ENCODE results near the gene ZSWIM9. TPM values are rescaled to one million over a fixed set of nuclear protein-coding genes. Genes with fewer than 3 reads are reported as not detected.

ZSWIM9 gene
- total and polyA plus RNA-seq, 4 donors = 6.0 to 21.8 (median 9.7) TPM

- no peaks in the 10 kb centered on the region for H3K36me3 ChIP-seq (ENCODE audit: control insufficient read depth in 1 of 2, insufficient read depth in 2 of 2, low read length in 1 of 2)
- no peak overlapping the region for H3K4me3 ChIP-seq (ENCODE audit: low read length in 2 of 2)
- no peak overlapping the region for H3K27ac ChIP-seq (ENCODE audit: low read depth in 1 of 2, low read length in 2 of 2)
- 84 to 86% methylated on average over 5 of the region's 5 CpGs for WGBS, 2 donors
- H3K9me3 ChIP-seq (ENCODE audit: control insufficient read depth, low read length) = no peaks in the 10 kb centered on the region
- intact Hi-C loops (cut with DNase I) = no loop called here
- DNase-seq (no peak), ATAC-seq (ENCODE audit: low FRiP score) (no peak)
- no peaks in the 10 kb centered on the region for H3K4me1 ChIP-seq (ENCODE audit: control insufficient read depth in 1 of 2, insufficient read depth in 2 of 2, low read length in 2 of 2)
- H3K27me3 ChIP-seq (ENCODE audit: control insufficient read depth in 1 of 2, insufficient read depth in 2 of 2, low read length in 1 of 2) = no peaks in the 10 kb centered on the region
These were observed 75.6 kb downstream of the ZSWIM9 start for GRCh38 chr19:48246101-48246500.

- WGBS, 2 donors = 97% methylated on average over 3 of the region's 3 CpGs
- H3K27me3 ChIP-seq (ENCODE audit: control insufficient read depth in 1 of 2, insufficient read depth in 2 of 2, low read length in 1 of 2) = no peaks in the 10 kb centered on the region
- no peaks in the 10 kb centered on the region for H3K36me3 ChIP-seq (ENCODE audit: control insufficient read depth in 1 of 2, insufficient read depth in 2 of 2, low read length in 1 of 2)
- no peaks in the 10 kb centered on the region for H3K4me1 ChIP-seq (ENCODE audit: control insufficient read depth in 1 of 2, insufficient read depth in 2 of 2, low read length in 2 of 2)
- H3K9me3 ChIP-seq (ENCODE audit: control insufficient read depth, low read length) = no peaks in the 10 kb centered on the region
- no peak overlapping the region for H3K27ac ChIP-seq (ENCODE audit: low read depth in 1 of 2, low read length in 2 of 2)
- no peak for ATAC-seq (ENCODE audit: low FRiP score)
- no peak for DNase-seq
- intact Hi-C loops (cut with DNase I) = no loop called here
- no peak overlapping the region for H3K4me3 ChIP-seq (ENCODE audit: low read length in 2 of 2)
These were observed 76.7 kb downstream of the ZSWIM9 start for GRCh38 chr19:48247212-48247611.

Other genes with a start within 250 kb of the ZSWIM9 start
- gene BSPH1, start 178.5 kb upstream of the ZSWIM9 start, total RNA-seq = not detected
- gene BSPH1, start 178.5 kb upstream of the ZSWIM9 start, polyA plus RNA-seq = not detected
- not detected for gene ELSPBP1, start 176.0 kb upstream of the ZSWIM9 start, total RNA-seq
- gene ELSPBP1, start 176.0 kb upstream of the ZSWIM9 start, polyA plus RNA-seq = under 1 TPM in 1 of 2 donors, not detected in 1; 0.74 TPM
- gene CABP5, start 126.6 kb upstream of the ZSWIM9 start, total RNA-seq = not detected
- gene CABP5, start 126.6 kb upstream of the ZSWIM9 start, polyA plus RNA-seq = not detected
- 10 to 100 TPM; 19.8 to 60.1 TPM for gene PLA2G4C, start 59.9 kb upstream of the ZSWIM9 start, total RNA-seq
- 10 to 100 TPM in 1 of 2 donors, 1 to 10 TPM in 1; 6.8 to 45.8 TPM for gene PLA2G4C, start 59.9 kb upstream of the ZSWIM9 start, polyA plus RNA-seq
- 10 to 100 TPM; 11.3 to 16.0 TPM for gene LIG1, start 336 bp upstream of the ZSWIM9 start, total RNA-seq
- 10 to 100 TPM in 1 of 2 donors, 1 to 10 TPM in 1; 3.4 to 33.7 TPM for gene LIG1, start 336 bp upstream of the ZSWIM9 start, polyA plus RNA-seq
- 100 to 1,000 TPM in 1 of 2 donors, 10 to 100 TPM in 1; 46.5 to 116 TPM for gene CARD8, start 85.2 kb downstream of the ZSWIM9 start, total RNA-seq
- gene CARD8, start 85.2 kb downstream of the ZSWIM9 start, polyA plus RNA-seq = 10 to 100 TPM in 1 of 2 donors, 1 to 10 TPM in 1; 7.6 to 18.1 TPM
- 1 to 10 TPM in 1 of 2 donors, under 1 TPM in 1; 0.26 to 1.0 TPM for gene ZNF114, start 99.4 kb downstream of the ZSWIM9 start, total RNA-seq
- gene ZNF114, start 99.4 kb downstream of the ZSWIM9 start, polyA plus RNA-seq = not detected
- gene EMP3, start 154.9 kb downstream of the ZSWIM9 start, total RNA-seq = 100 to 1,000 TPM; 107 to 151 TPM
- gene EMP3, start 154.9 kb downstream of the ZSWIM9 start, polyA plus RNA-seq = 100 to 1,000 TPM; 109 to 149 TPM
- gene TMEM143, start 193.3 kb downstream of the ZSWIM9 start, total RNA-seq = 1 to 10 TPM; 4.9 to 9.2 TPM
- gene TMEM143, start 193.3 kb downstream of the ZSWIM9 start, polyA plus RNA-seq = 1 to 10 TPM; 6.4 to 6.6 TPM
- gene SYNGR4, start 193.7 kb downstream of the ZSWIM9 start, total RNA-seq = not detected
- gene SYNGR4, start 193.7 kb downstream of the ZSWIM9 start, polyA plus RNA-seq = not detected
- gene KDELR1, start 220.9 kb downstream of the ZSWIM9 start, total RNA-seq = 100 to 1,000 TPM in 1 of 2 donors, 10 to 100 TPM in 1; 94.0 to 128 TPM
- gene KDELR1, start 220.9 kb downstream of the ZSWIM9 start, polyA plus RNA-seq = 100 to 1,000 TPM in 1 of 2 donors, 10 to 100 TPM in 1; 60.7 to 122 TPM
- 1 to 10 TPM in 1 of 2 donors, under 1 TPM in 1; 0.91 to 4.0 TPM for gene GRIN2D, start 223.0 kb downstream of the ZSWIM9 start, total RNA-seq
- under 1 TPM in 1 of 2 donors, not detected in 1; 0.03 TPM for gene GRIN2D, start 223.0 kb downstream of the ZSWIM9 start, polyA plus RNA-seq